IMR-90 (cell line): ENCODE results near the gene KCNJ16. TPM values are rescaled to one million over a fixed set of nuclear protein-coding genes. Genes with fewer than 3 reads are reported as not detected.

Experiments
- ATAC-seq: fragments of 200-7000 bp; cut with Tn5 transposase; 2 replicates; pipeline ENCODE4 v1.9.1; 2020; ENCODE audit warnings: low read depth, mild to moderate bottlenecking, moderate library complexity
- BruUV-seq: library from RNA; stranded (reverse); fragments of 400-500 nt; replicated peaks from 2 replicates; lab custom pipeline; 2021; lab: Mats Ljungman, UMichigan
- CTCF ChIA-PET: fragments of 300-600 bp; formaldehyde crosslinking; extraction: SDS; loops from one replicate; lab custom pipeline; 2021; ENCODE audit warnings: antibody characterized with exemption; lab: Yijun Ruan, JAX
- POLR2A ChIA-PET: fragments of 300-600 bp; sonication (Branson Sonifier 250); formaldehyde crosslinking; loops from one replicate; lab custom pipeline; 2022; ENCODE audit warnings: antibody characterized with exemption; ENCODE audit not compliant: unreplicated experiment; lab: Charles Lee
- DNase-seq: peaks from one replicate; pipeline ENCODE4 v3.0.0; 2013
- H2AFZ ChIP-seq: replicated peaks from 2 replicates; pipeline ENCODE3; 2013; ENCODE audit warnings: low read length, mild to moderate bottlenecking; ENCODE audit not compliant: poor library complexity
- H2AK5ac ChIP-seq: 2 replicates; pipeline ENCODE4 v1.6.1; 2013; ENCODE audit warnings: low read depth, low read length, inconsistent platforms
- H2AK9ac ChIP-seq: replicated peaks from 2 replicates; pipeline ENCODE3; 2013; ENCODE audit warnings: mild to moderate bottlenecking, low read depth, low read length, moderate library complexity; ENCODE audit not compliant: poor library complexity
- H2BK120ac ChIP-seq: 2 replicates; pipeline ENCODE4 v1.6.1; 2013; ENCODE audit warnings: low read depth, low read length, inconsistent platforms
- H2BK15ac ChIP-seq: 3 replicates; pipeline ENCODE4 v1.6.1; 2013; ENCODE audit warnings: low read depth, low read length, inconsistent platforms
- H2BK20ac ChIP-seq: 2 replicates; pipeline ENCODE4 v1.6.1; 2013; ENCODE audit warnings: low read depth, mild to moderate bottlenecking, inconsistent platforms, low read length, moderate library complexity
- H2BK5ac ChIP-seq: 2 replicates; pipeline ENCODE4 v1.6.1; 2013; ENCODE audit warnings: mild to moderate bottlenecking, low read depth, low read length, inconsistent platforms; ENCODE audit not compliant: poor library complexity, severe bottlenecking
- H3K14ac ChIP-seq: replicated peaks from 2 replicates; pipeline ENCODE4 v1.6.1; 2013; ENCODE audit warnings: low read depth, low read length, inconsistent platforms
- H3K18ac ChIP-seq: 2 replicates; pipeline ENCODE4 v1.6.1; 2013; ENCODE audit warnings: low read depth, low read length, control low read depth
- H3K23ac ChIP-seq: 2 replicates; pipeline ENCODE4 v1.6.1; 2013; ENCODE audit warnings: low read depth, low read length, inconsistent platforms
- H3K27ac ChIP-seq: 2 replicates; pipeline ENCODE4 v1.5.1; 2013; ENCODE audit warnings: mild to moderate bottlenecking, control low read depth, low read length; ENCODE audit not compliant: insufficient read depth
- H3K27me3 ChIP-seq: 2 replicates; pipeline ENCODE4 v1.6.1; 2013; ENCODE audit warnings: low read length; ENCODE audit not compliant: control insufficient read depth, insufficient read depth
- H3K36me3 ChIP-seq: 2 replicates; pipeline ENCODE4 v1.6.1; 2013; ENCODE audit warnings: low read length, mixed read lengths; ENCODE audit not compliant: control insufficient read depth, insufficient read depth
- H3K4ac ChIP-seq: 2 replicates; pipeline ENCODE4 v1.6.1; 2013; ENCODE audit warnings: low read depth, low read length, inconsistent platforms
- H3K4me1 ChIP-seq: 2 replicates; pipeline ENCODE4 v1.6.1; 2013; ENCODE audit warnings: low read length, mixed read lengths; ENCODE audit not compliant: control insufficient read depth, insufficient read depth
- H3K4me2 ChIP-seq: 2 replicates; pipeline ENCODE4 v1.6.1; 2013; ENCODE audit warnings: low read depth, mild to moderate bottlenecking, control low read depth, low read length, moderate library complexity
- H3K4me3 ChIP-seq: 2 replicates; pipeline ENCODE4 v1.5.1; 2013; ENCODE audit warnings: low read depth, mild to moderate bottlenecking, control low read depth, low read length, moderate library complexity; ENCODE audit not compliant: insufficient read depth
- H3K56ac ChIP-seq: 2 replicates; pipeline ENCODE4 v1.6.1; 2013; ENCODE audit warnings: low read length, inconsistent platforms; ENCODE audit not compliant: insufficient read depth; ENCODE audit errors: extremely low read depth
- H3K79me1 ChIP-seq, 2 experiments: 2 replicates each; pipeline ENCODE4 v1.6.1; 2013; ENCODE audit warnings: low read length in 2 of 2, inconsistent platforms in 1 of 2, low read depth in 1 of 2
- H3K9ac ChIP-seq: 2 replicates; pipeline ENCODE4 v1.6.1; 2013; ENCODE audit warnings: low read depth, low read length, control low read depth
- H3K9me1 ChIP-seq: 2 replicates; pipeline ENCODE4 v1.6.1; 2013; ENCODE audit warnings: low read length, inconsistent platforms; ENCODE audit not compliant: insufficient read depth
- H3K9me3 ChIP-seq: 2 replicates; pipeline ENCODE4 v1.6.1; 2013; ENCODE audit warnings: low read length; ENCODE audit not compliant: control insufficient read depth, insufficient read depth
- H4K20me1 ChIP-seq: 2 replicates; pipeline ENCODE4 v1.6.1; 2013; ENCODE audit warnings: low read length, inconsistent platforms; ENCODE audit not compliant: insufficient read depth
- H4K5ac ChIP-seq: 2 replicates; pipeline ENCODE4 v1.6.1; 2013; ENCODE audit warnings: mild to moderate bottlenecking, low read depth, low read length, control low read depth
- H4K8ac ChIP-seq, 2 experiments: 2 replicates each; pipeline ENCODE4 v1.6.1; 2013; ENCODE audit warnings: low read depth in 2 of 2, low read length in 2 of 2, control low read depth in 1 of 2, inconsistent platforms in 1 of 2
- H4K91ac ChIP-seq: 2 replicates; pipeline ENCODE4 v1.6.1; 2013; ENCODE audit warnings: low read depth, low read length, inconsistent platforms; ENCODE audit not compliant: insufficient read depth
- BHLHE40 ChIP-seq: fragments of 150-350 bp; IDR thresholded peaks from 2 replicates; pipeline ENCODE4 v1.6.1; 2016; ENCODE audit warnings: mild to moderate bottlenecking, low read depth, low read length
- CHD1 ChIP-seq: IDR thresholded peaks from 2 replicates; pipeline ENCODE4 v1.6.1; 2012; ENCODE audit warnings: low read depth, low read length, improper control_type of control experiment
- FOS ChIP-seq: fragments of 150-350 bp; IDR thresholded peaks from 2 replicates; pipeline ENCODE4 v1.6.1; 2016; ENCODE audit warnings: low read depth, low read length
- MAFK ChIP-seq: IDR thresholded peaks from 2 replicates; pipeline ENCODE4 v1.6.1; 2012; ENCODE audit warnings: low read depth, low read length, improper control_type of control experiment
- MAZ ChIP-seq: IDR thresholded peaks from 2 replicates; pipeline ENCODE4 v1.6.1; 2012; ENCODE audit warnings: low read depth, mild to moderate bottlenecking, low read length, improper control_type of control experiment, moderate library complexity, borderline replicate concordance
- MXI1 ChIP-seq: IDR thresholded peaks from 2 replicates; pipeline ENCODE4 v1.6.1; 2012; ENCODE audit warnings: low read depth, mild to moderate bottlenecking, low read length, moderate library complexity, borderline replicate concordance
- NFE2L2 ChIP-seq: fragments of 150-350 bp; IDR thresholded peaks from 2 replicates; pipeline ENCODE4 v1.6.1; 2016; ENCODE audit warnings: low read depth, mild to moderate bottlenecking, low read length
- POLR2A ChIP-seq: IDR thresholded peaks from 2 replicates; pipeline ENCODE4 v1.6.1; 2012; ENCODE audit warnings: mild to moderate bottlenecking, low read depth, low read length
- RFX5 ChIP-seq: IDR thresholded peaks from 2 replicates; pipeline ENCODE4 v1.8.0; 2012; ENCODE audit warnings: low read depth, mild to moderate bottlenecking, low read length, moderate library complexity
- SMC3 ChIP-seq: fragments of 150-350 bp; IDR thresholded peaks from 2 replicates; pipeline ENCODE4 v1.6.1; 2016; ENCODE audit warnings: low read depth, mild to moderate bottlenecking, antibody characterized with exemption, low read length, moderate library complexity
- WGBS, 2 experiments: methylation state at CpG; one replicate each; pipeline versions ENCODE4 v1.1.5 to v1.1.7; 2013; ENCODE audit warnings: missing lambda C conversion rate in 2 of 2; ENCODE audit not compliant: insufficient read length in 1 of 2; ENCODE audit errors: extremely low coverage in 2 of 2; 5-methylcytosine and 5-hydroxymethylcytosine counted together
- dilution Hi-C: fragments of 300-500 bp; cut with HindIII; formaldehyde crosslinking; loops from one replicate; pipeline ENCODE4 v1.14.3; 2018; ENCODE audit warnings: low sequenced_read_pairs; ENCODE audit not compliant: unreplicated experiment
- in situ Hi-C: fragments of 300-500 bp; cut with MboI; formaldehyde crosslinking; loops from 3 replicates; pipeline ENCODE4 v1.14.3; 2019; ENCODE audit warnings: low sequenced_read_pairs, inconsistent platforms, mixed read lengths
- intact Hi-C: fragments of 100-400 bp; cut with micrococcal nuclease; formaldehyde crosslinking; loops from 2 replicates; pipeline ENCODE4 v1.10.0; 2022
- polyA plus RNA-seq, 3 experiments: library from polyadenylated mRNA; depleted of rRNA; stranded (reverse); fragments of >200 nt; gene quantifications; 2 replicates each; pipeline ENCODE4 v1.2.3, GENCODE V29; 2012; ENCODE audit warnings: low replicate concordance in 1 of 3
- total RNA-seq: library from RNA; depleted of rRNA; stranded (reverse); fragments of >200 nt; gene quantifications from 2 replicates; pipeline ENCODE4 v1.2.3, GENCODE V29; 2012
- TF ChIP-seq, protein P1 (sequence below): fragments of 150-350 bp; IDR thresholded peaks from 2 replicates; pipeline ENCODE4 v1.6.1; 2016; ENCODE audit warnings: low read depth, mild to moderate bottlenecking, low read length, moderate library complexity, borderline replicate concordance
- TF ChIP-seq, protein P2 (sequence below): conservative IDR thresholded peaks from 2 replicates; pipeline ENCODE4 v1.5.1; 2012; ENCODE audit warnings: mild to moderate bottlenecking, low read depth, low read length, improper control_type of control experiment

Gene KCNJ16
- total and polyA plus RNA-seq, 2 of the 4 experiments (the other 2 are of a cell fraction): not detected

DNA sequence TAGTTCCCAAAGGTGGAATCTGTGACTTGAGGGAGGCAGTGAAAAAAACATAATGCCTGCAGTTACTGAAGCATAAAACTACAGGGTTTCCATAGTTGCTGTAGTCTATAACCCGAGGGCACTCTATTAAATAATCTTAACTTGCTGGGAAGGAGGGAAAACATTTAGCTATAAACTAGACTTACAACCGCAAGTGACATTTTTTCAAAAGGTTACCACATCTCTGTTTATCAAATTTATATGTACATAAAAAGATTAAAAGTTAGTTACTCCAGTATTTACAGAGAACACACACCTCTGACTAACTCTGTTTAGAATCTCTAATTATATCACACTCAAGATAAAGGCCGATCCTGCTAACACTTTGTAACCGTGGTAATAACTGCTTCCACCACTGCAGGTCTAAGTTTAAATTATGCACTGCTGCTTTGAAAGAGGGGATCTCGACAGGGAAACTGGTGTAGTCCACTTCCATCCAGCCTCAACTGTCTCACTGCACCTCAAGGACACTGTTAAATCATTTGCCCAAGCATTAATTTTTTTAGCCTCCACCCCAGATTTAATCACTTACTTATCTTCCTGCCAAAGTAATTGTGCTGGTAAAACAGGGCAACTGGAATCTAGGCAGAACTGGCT is 14.6 kb downstream of the KCNJ16 start (continued):
- TF ChIP-seq SMC3: no peak

DNA sequence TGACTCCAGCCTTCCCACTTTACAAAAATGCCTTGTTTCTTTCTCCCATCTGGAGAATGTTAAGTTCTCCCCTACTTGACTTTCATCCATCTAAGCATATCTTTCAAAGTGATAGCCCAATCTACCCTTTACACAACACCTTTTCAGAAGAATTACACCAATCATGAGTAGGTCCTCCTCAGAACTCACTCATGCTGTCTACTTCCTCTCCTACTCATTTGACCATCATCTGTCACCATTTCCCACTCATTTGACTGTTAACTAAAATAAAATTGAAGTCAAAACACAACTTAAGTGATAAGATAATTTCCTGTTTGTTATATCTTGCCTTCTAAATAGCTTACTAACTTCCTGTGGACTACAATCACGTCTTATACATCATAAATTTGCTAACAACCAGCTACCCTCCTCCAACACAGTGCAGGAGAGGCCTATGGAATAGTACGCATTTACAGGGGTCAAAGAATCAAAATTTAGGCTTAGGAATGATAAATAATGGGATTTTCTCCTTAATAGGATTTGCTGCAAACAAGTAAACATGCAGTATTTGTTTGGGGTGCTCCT is 16.1 kb downstream of the KCNJ16 start:
- peak overlapping the region; percentile 50 for H3K4me2 ChIP-seq
- POLR2A ChIA-PET: no interaction called here
- no peak overlapping the region for H2AFZ ChIP-seq
- TF ChIP-seq FOS (no peak), BHLHE40 (no peak), SMC3 (no peak), POLR2A (no peak), NFE2L2 (no peak), MAZ (no peak), MXI1 (no peak), MAFK (no peak), RFX5 (no peak), CHD1 (no peak)
- TF ChIP-seq, protein P1, sequence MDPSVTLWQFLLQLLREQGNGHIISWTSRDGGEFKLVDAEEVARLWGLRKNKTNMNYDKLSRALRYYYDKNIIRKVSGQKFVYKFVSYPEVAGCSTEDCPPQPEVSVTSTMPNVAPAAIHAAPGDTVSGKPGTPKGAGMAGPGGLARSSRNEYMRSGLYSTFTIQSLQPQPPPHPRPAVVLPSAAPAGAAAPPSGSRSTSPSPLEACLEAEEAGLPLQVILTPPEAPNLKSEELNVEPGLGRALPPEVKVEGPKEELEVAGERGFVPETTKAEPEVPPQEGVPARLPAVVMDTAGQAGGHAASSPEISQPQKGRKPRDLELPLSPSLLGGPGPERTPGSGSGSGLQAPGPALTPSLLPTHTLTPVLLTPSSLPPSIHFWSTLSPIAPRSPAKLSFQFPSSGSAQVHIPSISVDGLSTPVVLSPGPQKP: no peak
- TF ChIP-seq, protein P2, sequence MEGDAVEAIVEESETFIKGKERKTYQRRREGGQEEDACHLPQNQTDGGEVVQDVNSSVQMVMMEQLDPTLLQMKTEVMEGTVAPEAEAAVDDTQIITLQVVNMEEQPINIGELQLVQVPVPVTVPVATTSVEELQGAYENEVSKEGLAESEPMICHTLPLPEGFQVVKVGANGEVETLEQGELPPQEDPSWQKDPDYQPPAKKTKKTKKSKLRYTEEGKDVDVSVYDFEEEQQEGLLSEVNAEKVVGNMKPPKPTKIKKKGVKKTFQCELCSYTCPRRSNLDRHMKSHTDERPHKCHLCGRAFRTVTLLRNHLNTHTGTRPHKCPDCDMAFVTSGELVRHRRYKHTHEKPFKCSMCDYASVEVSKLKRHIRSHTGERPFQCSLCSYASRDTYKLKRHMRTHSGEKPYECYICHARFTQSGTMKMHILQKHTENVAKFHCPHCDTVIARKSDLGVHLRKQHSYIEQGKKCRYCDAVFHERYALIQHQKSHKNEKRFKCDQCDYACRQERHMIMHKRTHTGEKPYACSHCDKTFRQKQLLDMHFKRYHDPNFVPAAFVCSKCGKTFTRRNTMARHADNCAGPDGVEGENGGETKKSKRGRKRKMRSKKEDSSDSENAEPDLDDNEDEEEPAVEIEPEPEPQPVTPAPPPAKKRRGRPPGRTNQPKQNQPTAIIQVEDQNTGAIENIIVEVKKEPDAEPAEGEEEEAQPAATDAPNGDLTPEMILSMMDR: no peak

More for the DNA sequence above, 16.1 kb downstream of the KCNJ16 start:
- peak overlapping the region; percentile 80 for H2BK5ac ChIP-seq
- no peaks in the 10 kb centered on the region for H3K9me3 ChIP-seq
- peak overlapping the region; percentile 4 to 21; a peak in 1 of 4 replicates for H4K8ac ChIP-seq
- dilution Hi-C loops (no loop called here), in situ Hi-C loops (no loop called here), intact Hi-C loops (no loop called here)
- peak overlapping the region; percentile 36; the same call in 1 of the 2 replicates for H3K9ac ChIP-seq
- H4K5ac ChIP-seq: peak overlapping the region; percentile 92
- H2BK20ac ChIP-seq: peak overlapping the region; percentile 71; the same call in 1 of the 2 replicates
- H2BK15ac ChIP-seq: peak overlapping the region; percentile 70; the same call in 1 of the 3 replicates
- no peak overlapping the region for H3K4me3 ChIP-seq
- ATAC-seq: peak; percentile 24
- no peak overlapping the region; the same call in 1 of the 2 replicates for H3K14ac ChIP-seq
- H3K27ac ChIP-seq: peak overlapping the region; percentile 96; the same call in 1 of the 2 replicates
- no peak for DNase-seq
- H3K79me1 ChIP-seq: no peaks in the 10 kb centered on the region
- H2AK9ac ChIP-seq: no peak overlapping the region
- H3K4me1 ChIP-seq: peaks cover 8% of the 10 kb centered on the region; the same call in 1 of the 2 replicates
- H3K23ac ChIP-seq: no peak overlapping the region; the same call in 1 of the 2 replicates
- no CpG with 5 or more reads among the region's 2 CpGs for whole genome bisulfite sequencing, 2 experiments
- no peaks in the 10 kb centered on the region for H3K27me3 ChIP-seq
- H3K56ac ChIP-seq: 0 out of 2 replicates have a peak overlapping the region, but pooled peaks have one; percentile 11
- H3K4ac ChIP-seq: peak overlapping the region; percentile 37; the same call in 1 of the 2 replicates
- no peaks in the 10 kb centered on the region for H3K36me3 ChIP-seq
- H4K91ac ChIP-seq: no peak overlapping the region; the same call in 1 of the 2 replicates
- no peak overlapping the region for H2AK5ac ChIP-seq
- no peaks in the 10 kb centered on the region for H4K20me1 ChIP-seq
- BruUV-seq: no TSS peak
- CTCF ChIA-PET: no interaction called here
- H2BK120ac ChIP-seq: peak overlapping the region; percentile 69; the same call in 1 of the 2 replicates
- no peaks in the 10 kb centered on the region for H3K9me1 ChIP-seq
- peak overlapping the region; percentile 94 for H3K18ac ChIP-seq
